Upper lobe of left lung (tissue), 6 donors: ENCODE data around the gene FER. TPM values are rescaled to one million over a fixed set of nuclear protein-coding genes. Genes with fewer than 3 reads are reported as not detected.

Experiments
- ATAC-seq, 2 donors: fragments of 200-7000 bp; cut with Tn5 transposase; one replicate each; pipeline ENCODE4 v1.9.1; 2022; ENCODE audit warnings: mild to moderate bottlenecking in 2 of 2, moderate library complexity in 2 of 2; ENCODE audit not compliant: low FRiP score in 2 of 2
- DNase-seq, 2 donors: peaks; one replicate each; pipeline ENCODE4 v3.0.0-alpha.2; 2019 to 2020
- H3K27ac ChIP-seq, 4 donors: fragments of 200-600 bp; sonication (generic); one replicate each; pipeline ENCODE4 v1.5.1; 2016 to 2019
- H3K27me3 ChIP-seq, 4 donors: fragments of 200-600 bp; sonication (generic); one replicate each; pipeline ENCODE4 v1.5.1; 2017 to 2019
- H3K36me3 ChIP-seq, 4 donors: fragments of 200-600 bp; sonication (generic); one replicate each; pipeline ENCODE4 v1.5.1; 2016 to 2019
- H3K4me1 ChIP-seq, 4 donors: fragments of 200-600 bp; sonication (generic); one replicate each; pipeline ENCODE4 v1.5.1; 2018 to 2019
- H3K4me3 ChIP-seq, 4 donors: fragments of 200-600 bp; sonication (generic); one replicate each; pipeline ENCODE4 v1.5.1; 2017 to 2019; ENCODE audit warnings: mild to moderate bottlenecking in 2 of 4, moderate library complexity in 1 of 4
- H3K9me3 ChIP-seq, 4 donors: fragments of 200-600 bp; sonication (generic); one replicate each; pipeline ENCODE4 v1.5.1; 2018 to 2019
- CTCF ChIP-seq, 6 experiments: fragments of 450-650 bp in 4 of 6; fragments of 200-600 bp in 2 of 6; sonication (generic) in 2 of 6; IDR thresholded peaks; one replicate each; pipeline ENCODE4 v1.5.1; 2016 to 2019; ENCODE audit warnings: antibody characterized with exemption in 6 of 6
- EP300 ChIP-seq, 4 donors: sonication (generic); formaldehyde crosslinking; IDR thresholded peaks; one replicate each; pipeline ENCODE4 v1.5.1; 2017; ENCODE audit warnings: antibody characterized with exemption in 4 of 4, control low read depth in 2 of 4
- POLR2A ChIP-seq, 4 donors: fragments of 450-650 bp; IDR thresholded peaks; one replicate each; pipeline ENCODE4 v1.5.1; 2016 to 2017; ENCODE audit warnings: antibody characterized with exemption in 4 of 4, mild to moderate bottlenecking in 2 of 4
- POLR2AphosphoS5 ChIP-seq, 2 donors: sonication (generic); formaldehyde crosslinking; IDR thresholded peaks; one replicate each; pipeline ENCODE4 v1.5.1; 2017; ENCODE audit warnings: antibody characterized with exemption in 2 of 2
- WGBS, 2 donors: methylation state at CpG; one replicate each; pipeline ENCODE4 v1.1.5; 2017 to 2018; 5-methylcytosine and 5-hydroxymethylcytosine counted together
- total RNA-seq, 6 donors: library from RNA; depleted of rRNA in 4 of 6; stranded (reverse); fragments of >200 nt in 4 of 6; gene quantifications; one replicate each; pipeline versions ENCODE4 v1.1.0 to v1.2.1, GENCODE V29; 2016 to 2021
- donor health status: DM: no; HTN: no; CAD: no; lungs with moderate emphysema.
- donor health status: DM: no; HTN: yes; CAD: no; lungs with severe emphysema.

FER gene
- total RNA-seq, 6 donors from 2014 or later: 17.6 to 55.5 (median 27.9) TPM

- Histone ChIP-seq H3K9me3 (no peaks in the 10 kb centered on the region), H3K36me3 (no peaks in the 10 kb centered on the region), H3K27me3 (no peaks in the 10 kb centered on the region), H3K4me1 (no peaks in the 10 kb centered on the region), H3K27ac (no peak overlapping the region), H3K4me3 (no peak overlapping the region)
- DNase-seq (no peak), ATAC-seq (no peak)
- 87 to 95% methylated on average over 7 of the region's 7 CpGs for WGBS, 2 donors
- TF ChIP-seq POLR2A (IDR thresholded peaks at IDR 0.05): no peak
- no peak for TF ChIP-seq CTCF (IDR thresholded peaks at IDR 0.05)
- TF ChIP-seq EP300 (IDR thresholded peaks at IDR 0.05): no peak
- TF ChIP-seq POLR2AphosphoS5 (IDR thresholded peaks at IDR 0.05): no peak
Measured at GRCh38 chr5:109060378-109061025, 312.8 kb downstream of the FER start.

- H3K9me3 ChIP-seq: no peaks in the 10 kb centered on the region
- WGBS, 2 donors: 69 to 94% methylated on average over 1 of the region's 1 CpG
- ATAC-seq: peak in 1 of 2 donors; percentile 34
- no peaks in the 10 kb centered on the region for H3K36me3 ChIP-seq
- no peaks in the 10 kb centered on the region for H3K4me1 ChIP-seq
- H3K4me3 ChIP-seq: no peak overlapping the region
- H3K27ac ChIP-seq: no peak overlapping the region
- DNase-seq: no peak
- TF ChIP-seq EP300 (IDR thresholded peaks at IDR 0.05) (no peak), POLR2AphosphoS5 (IDR thresholded peaks at IDR 0.05) (no peak), POLR2A (IDR thresholded peaks at IDR 0.05) (no peak), CTCF (IDR thresholded peaks at IDR 0.05) (no peak)
- H3K27me3 ChIP-seq: no peaks in the 10 kb centered on the region
Measured at GRCh38 chr5:109062664-109063063, 315.0 kb downstream of the FER start.

- H3K9me3 ChIP-seq: no peaks in the 10 kb centered on the region
- no peaks in the 10 kb centered on the region for H3K36me3 ChIP-seq
- no peak overlapping the region for H3K4me3 ChIP-seq
- H3K27me3 ChIP-seq: no peaks in the 10 kb centered on the region
- no peaks in the 10 kb centered on the region for H3K4me1 ChIP-seq
- no peak for DNase-seq
- WGBS, 2 donors: 89 to 91% methylated on average over 1 of the region's 1 CpG
- H3K27ac ChIP-seq: no peak overlapping the region
- peak in 1 of 2 donors; percentile 52 for ATAC-seq
- no peak for TF ChIP-seq EP300 (IDR thresholded peaks at IDR 0.05)
- no peak for TF ChIP-seq POLR2AphosphoS5 (IDR thresholded peaks at IDR 0.05)
- no peak for TF ChIP-seq CTCF (IDR thresholded peaks at IDR 0.05)
- no peak for TF ChIP-seq POLR2A (IDR thresholded peaks at IDR 0.05)
Measured at GRCh38 chr5:109063223-109063622, 315.5 kb downstream of the FER start.

- H3K4me3 ChIP-seq: no peak overlapping the region
- no peak for DNase-seq
- no peaks in the 10 kb centered on the region for H3K4me1 ChIP-seq
- H3K9me3 ChIP-seq: no peaks in the 10 kb centered on the region
- no peak overlapping the region for H3K27ac ChIP-seq
- no peak for ATAC-seq
- 96% methylated on average over 2 of the region's 2 CpGs for WGBS, 2 donors
- no peak for TF ChIP-seq POLR2A (IDR thresholded peaks at IDR 0.05)
- no peak for TF ChIP-seq CTCF (IDR thresholded peaks at IDR 0.05)
- H3K27me3 ChIP-seq: no peaks in the 10 kb centered on the region
- H3K36me3 ChIP-seq: no peaks in the 10 kb centered on the region
Measured at GRCh38 chr5:109076741-109077140, 329.0 kb downstream of the FER start.

- H3K9me3 ChIP-seq: no peaks in the 10 kb centered on the region
- DNase-seq (no peak), ATAC-seq (no peak)
- H3K36me3 ChIP-seq: no peaks in the 10 kb centered on the region
- H3K4me3 ChIP-seq: no peak overlapping the region
- TF ChIP-seq CTCF (IDR thresholded peaks at IDR 0.05) (no peak), EP300 (IDR thresholded peaks at IDR 0.05) (no peak), POLR2AphosphoS5 (IDR thresholded peaks at IDR 0.05) (no peak), POLR2A (IDR thresholded peaks at IDR 0.05) (no peak)
- H3K4me1 ChIP-seq: no peaks in the 10 kb centered on the region
- no peaks in the 10 kb centered on the region for H3K27me3 ChIP-seq
- no peak overlapping the region for H3K27ac ChIP-seq
Measured at GRCh38 chr5:109078448-109078847, 330.8 kb downstream of the FER start.
